Omental fat pad (tissue), 4 donors: Measurements from ENCODE around the gene PIK3CB. TPM values are rescaled to one million over a fixed set of nuclear protein-coding genes. Genes with fewer than 3 reads are reported as not detected.

Experiments
- ATAC-seq: fragments of 150-250 bp; one replicate; pipeline ENCODE4 v1.9.1; 2016; ENCODE audit warnings: mild to moderate bottlenecking, moderate library complexity; ENCODE audit not compliant: low FRiP score
- DNase-seq: peaks from one replicate; pipeline ENCODE4 v3.0.0-alpha.2; 2019; ENCODE audit warnings: low spot score
- CTCF ChIP-seq, 3 donors: fragments of 450-650 bp; IDR thresholded peaks; one replicate each; pipeline ENCODE4 v1.5.1; 2016 to 2017; ENCODE audit warnings: antibody characterized with exemption in 3 of 3, mild to moderate bottlenecking in 3 of 3, moderate library complexity in 2 of 3
- total RNA-seq, 4 donors: library from RNA; depleted of rRNA; stranded (reverse); fragments of >200 nt; gene quantifications; one replicate each; pipeline ENCODE4 v1.1.0, GENCODE V29; 2016

The PIK3CB gene
- total RNA-seq, 4 donors from 2014 or later = 20.6 to 42.8 (median 22.4) TPM

GRCh38 chr3:138638641-138639040, 196.1 kb downstream of the PIK3CB start:
- no peak for TF ChIP-seq CTCF (IDR thresholded peaks at IDR 0.05)
- no peak for ATAC-seq
- no peak for DNase-seq

- no peak for ATAC-seq
- TF ChIP-seq CTCF (IDR thresholded peaks at IDR 0.05) = no peak
- no peak for DNase-seq
Measured at GRCh38 chr3:138629526-138629925, 205.2 kb downstream of the PIK3CB start.

- peak; percentile 66 for ATAC-seq
- DNase-seq = no peak
- no peak for TF ChIP-seq CTCF (IDR thresholded peaks at IDR 0.05)
Measured at GRCh38 chr3:138625707-138626365, 208.9 kb downstream of the PIK3CB start.

GRCh38 chr3:138624518-138624917, 210.2 kb downstream of the PIK3CB start:
- TF ChIP-seq CTCF (IDR thresholded peaks at IDR 0.05) = no peak
- no peak for ATAC-seq
- DNase-seq = no peak

- DNase-seq = no peak
- ATAC-seq = no peak
- no peak for TF ChIP-seq CTCF (IDR thresholded peaks at IDR 0.05)
Measured at GRCh38 chr3:138620431-138620830, 214.3 kb downstream of the PIK3CB start.

- no peak for ATAC-seq
- DNase-seq = no peak
- TF ChIP-seq CTCF (IDR thresholded peaks at IDR 0.05) = no peak
Measured at GRCh38 chr3:138615462-138615861, 219.3 kb downstream of the PIK3CB start.

- ATAC-seq (no peak), DNase-seq (no peak)
- no peak for TF ChIP-seq CTCF (IDR thresholded peaks at IDR 0.05)
Measured at GRCh38 chr3:138609898-138610266, 224.8 kb downstream of the PIK3CB start.
